ENCODE measurements around the gene EVX2.

EVX2 gene

DNA sequence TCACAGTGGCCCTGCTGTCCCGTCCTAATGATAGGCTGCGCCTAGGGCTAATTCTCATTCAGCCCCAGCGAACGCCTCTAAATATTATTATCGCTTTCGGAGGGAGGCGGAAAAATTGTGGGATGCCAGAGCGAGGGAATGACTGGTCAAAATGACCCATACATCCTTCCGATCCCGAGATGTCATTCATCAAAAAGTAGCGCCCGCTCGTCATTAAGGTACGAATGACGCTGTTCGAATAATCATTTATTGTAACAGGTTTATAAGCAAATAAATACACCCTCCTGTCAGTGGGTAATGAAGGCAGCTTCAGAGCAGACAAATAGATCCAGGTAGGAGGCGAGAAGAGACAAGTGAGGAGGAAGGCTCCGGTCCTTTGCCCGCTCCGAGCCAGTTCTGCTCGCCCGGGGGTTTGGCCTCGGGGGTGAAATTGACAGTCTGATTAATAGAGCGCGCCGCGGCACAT lies at the start of gene EVX2:
Gene EVX2, minus strand, starts transcription at position 167 of the 466 bp plus-strand sequence. CDS start 186 bp downstream, outside the sequence.
- peaks cover 43% of the 10 kb centered on the region for H3K4me1 ChIP-seq (ENCODE audit: control insufficient read depth, insufficient read depth, low read length)
- H3K4me3 ChIP-seq (ENCODE audit: low read depth, low read length), result peak within 1 kb of the TSS; percentile 56
- no peak within 1 kb of the TSS for H3K9ac ChIP-seq (ENCODE audit: low read length)

DNA sequence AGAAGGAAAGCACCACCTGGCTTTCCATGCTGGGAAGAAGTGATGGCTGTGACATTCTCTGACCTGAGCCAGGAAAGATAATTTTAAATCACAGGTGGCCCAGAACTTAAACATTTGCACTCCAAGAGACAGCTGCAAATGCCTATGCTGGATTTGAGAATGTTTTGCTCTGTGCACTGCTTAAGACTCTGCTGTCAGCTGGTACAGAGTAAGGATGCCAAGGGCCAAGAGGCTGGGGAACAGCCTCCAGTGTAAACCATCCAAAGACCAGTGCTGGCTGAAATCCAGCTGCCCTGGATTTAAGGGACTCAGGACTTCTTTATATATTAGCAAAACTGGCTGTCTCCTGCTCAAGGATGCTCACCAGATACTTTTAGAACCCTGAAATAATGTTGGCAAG lies 49.6 kb upstream of the EVX2 start:
- H3K9me3 ChIP-seq (ENCODE audit: control insufficient read depth, insufficient read depth, low read depth, low read length), result no peaks in the 10 kb centered on the region
- no peak overlapping the region for H3K27ac ChIP-seq (ENCODE audit: low read depth, low read length)
- peaks cover 21% of the 10 kb centered on the region for H3K4me1 ChIP-seq (ENCODE audit: control insufficient read depth, insufficient read depth, low read length)
- H3K27me3 ChIP-seq (ENCODE audit: control insufficient read depth, insufficient read depth, low read length), result peaks cover 100% of the 10 kb centered on the region
- no peaks in the 10 kb centered on the region for H3K36me3 ChIP-seq (ENCODE audit: control insufficient read depth, insufficient read depth, low read length)
- H3K9ac ChIP-seq (ENCODE audit: low read length), result peak overlapping the region; percentile 68
- peak overlapping the region; percentile 4; the same call in 1 of the 2 replicates for H3K4me3 ChIP-seq (ENCODE audit: low read depth, low read length)

More for the DNA sequence above, at the start of gene EVX2:
- H3K36me3 ChIP-seq (ENCODE audit: control insufficient read depth, insufficient read depth, low read length), result no peaks in the 10 kb centered on the region
- H3K27me3 ChIP-seq (ENCODE audit: control insufficient read depth, insufficient read depth, low read length), result peaks cover 96% of the 10 kb centered on the region
- H3K9me3 ChIP-seq (ENCODE audit: control insufficient read depth, insufficient read depth, low read depth, low read length), result no peaks in the 10 kb centered on the region
- no peak within 1 kb of the TSS for H3K27ac ChIP-seq (ENCODE audit: low read depth, low read length)

DNA sequence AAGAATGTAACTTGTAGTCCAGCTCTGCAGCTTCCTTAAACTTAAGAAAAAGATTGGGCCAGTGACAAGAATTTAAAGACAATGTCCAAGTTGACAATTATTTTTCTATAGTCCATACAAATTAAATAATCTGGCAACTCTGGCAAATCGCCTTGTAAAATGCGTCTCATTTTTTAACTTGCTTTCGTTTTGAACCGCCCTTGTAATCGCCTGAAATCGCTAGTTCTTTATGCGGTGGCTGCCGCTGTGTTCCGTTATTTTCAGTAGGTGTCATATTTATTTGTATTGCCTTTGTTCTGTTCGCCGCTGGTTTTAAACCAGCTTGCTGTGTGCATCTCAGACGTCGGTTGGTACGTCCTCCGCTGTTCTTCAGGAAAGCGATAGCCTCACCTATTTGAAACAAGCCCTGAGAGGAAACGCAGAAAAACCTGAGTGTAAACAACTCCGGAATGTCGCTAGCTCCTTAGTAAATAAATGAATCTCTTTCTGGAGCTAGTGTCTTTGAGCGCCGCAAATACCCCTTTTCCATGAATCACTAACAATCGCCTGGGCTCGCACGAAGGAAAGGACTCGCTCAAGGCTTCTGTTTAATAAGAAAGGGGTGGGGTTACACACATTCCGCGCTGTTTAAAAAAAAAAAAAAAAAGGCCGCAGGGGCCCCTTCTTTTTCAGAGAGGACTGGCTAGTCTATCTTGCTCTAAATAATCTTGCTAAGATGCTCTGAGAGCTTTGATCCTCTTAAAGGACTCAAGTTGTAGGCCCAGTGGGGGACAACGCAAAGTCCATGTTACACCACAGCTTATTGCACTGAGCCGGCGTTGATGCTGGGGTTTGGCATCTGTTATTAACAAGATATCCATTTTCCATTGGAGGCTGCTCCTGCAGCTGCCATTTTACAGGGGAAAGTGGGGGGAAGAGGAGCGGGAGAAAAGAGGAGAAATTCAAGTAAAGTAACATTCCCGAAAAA lies 48.7 kb upstream of the EVX2 start:
- peaks cover 100% of the 10 kb centered on the region for H3K27me3 ChIP-seq (ENCODE audit: control insufficient read depth, insufficient read depth, low read length)
- peak overlapping the region; percentile 37; the same call in 1 of the 2 replicates for H3K4me3 ChIP-seq (ENCODE audit: low read depth, low read length)
- H3K27ac ChIP-seq (ENCODE audit: low read depth, low read length), result no peak overlapping the region

DNA sequence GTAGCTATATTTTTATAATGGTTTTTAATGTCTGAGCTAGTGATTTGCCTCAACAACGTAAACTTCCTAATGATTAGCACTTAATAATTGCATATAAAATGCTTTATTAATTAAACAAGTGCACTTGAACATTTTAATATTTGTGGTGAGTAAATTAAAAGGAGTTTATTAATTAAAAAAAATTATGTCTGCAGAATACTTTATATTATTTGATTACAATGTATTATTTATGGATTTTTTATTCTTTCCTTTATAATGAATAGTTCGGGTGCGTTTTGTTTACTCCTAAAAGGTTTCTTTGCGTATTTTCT lies 48.0 kb upstream of the EVX2 start:
- H3K9ac ChIP-seq (ENCODE audit: low read length), result peak overlapping the region; percentile 81
- peaks cover 100% of the 10 kb centered on the region for H3K27me3 ChIP-seq (ENCODE audit: control insufficient read depth, insufficient read depth, low read length)
- peak overlapping the region; percentile 37; the same call in 1 of the 2 replicates for H3K4me3 ChIP-seq (ENCODE audit: low read depth, low read length)
- no peaks in the 10 kb centered on the region for H3K36me3 ChIP-seq (ENCODE audit: control insufficient read depth, insufficient read depth, low read length)
- no peak overlapping the region for H3K27ac ChIP-seq (ENCODE audit: low read depth, low read length)
- peaks cover 27% of the 10 kb centered on the region for H3K4me1 ChIP-seq (ENCODE audit: control insufficient read depth, insufficient read depth, low read length)
- H3K9me3 ChIP-seq (ENCODE audit: control insufficient read depth, insufficient read depth, low read depth, low read length), result no peaks in the 10 kb centered on the region

More for the DNA sequence above, 48.7 kb upstream of the EVX2 start:
- Histone ChIP-seq H3K9me3 (ENCODE audit: control insufficient read depth, insufficient read depth, low read depth, low read length) (no peaks in the 10 kb centered on the region), H3K4me1 (ENCODE audit: control insufficient read depth, insufficient read depth, low read length) (peaks cover 27% of the 10 kb centered on the region), H3K36me3 (ENCODE audit: control insufficient read depth, insufficient read depth, low read length) (no peaks in the 10 kb centered on the region), H3K9ac (ENCODE audit: low read length) (peak overlapping the region; percentile 81)

DNA sequence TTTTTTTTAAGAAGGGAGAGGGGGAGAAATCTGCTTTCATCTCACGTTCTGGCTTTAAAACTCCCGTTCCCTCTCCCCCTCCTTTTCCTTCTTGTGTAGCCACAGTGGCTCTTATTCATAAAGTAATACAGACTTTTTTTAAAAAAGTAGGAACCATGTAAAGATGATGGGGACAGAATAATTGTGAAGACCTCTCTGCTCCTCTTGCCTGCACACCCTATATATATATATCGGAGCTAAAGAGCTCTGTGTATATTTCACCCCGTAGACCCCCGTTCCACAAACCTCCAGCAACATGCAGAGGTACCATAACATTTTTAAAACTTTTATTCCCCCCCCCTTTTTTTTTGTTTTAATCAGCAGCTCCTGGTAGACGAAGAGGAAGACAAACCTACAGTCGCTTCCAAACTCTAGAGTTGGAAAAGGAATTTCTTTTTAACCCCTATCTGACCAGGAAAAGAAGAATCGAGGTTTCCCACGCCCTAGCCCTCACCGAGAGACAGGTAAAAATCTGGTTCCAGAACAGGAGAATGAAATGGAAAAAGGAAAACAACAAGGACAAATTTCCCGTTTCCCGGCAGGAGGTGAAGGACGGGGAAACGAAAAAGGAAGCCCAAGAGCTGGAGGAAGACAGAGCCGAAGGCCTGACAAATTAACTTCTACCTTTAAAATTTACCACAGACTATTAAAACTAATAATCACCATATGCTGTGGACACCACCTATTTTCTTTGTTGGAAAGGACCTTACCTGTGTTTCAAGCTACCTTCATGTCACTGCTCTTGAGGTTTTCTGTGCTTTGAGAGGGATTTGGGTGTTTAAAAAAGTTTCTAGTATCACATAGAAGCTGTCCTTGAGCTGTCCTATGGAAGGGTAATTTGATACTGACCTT lies 47.4 kb upstream of the EVX2 start:
- peaks cover 100% of the 10 kb centered on the region for H3K27me3 ChIP-seq (ENCODE audit: control insufficient read depth, insufficient read depth, low read length)
- peak overlapping the region; percentile 78 for H3K9ac ChIP-seq (ENCODE audit: low read length)
- H3K4me1 ChIP-seq (ENCODE audit: control insufficient read depth, insufficient read depth, low read length), result peaks cover 27% of the 10 kb centered on the region
- no peaks in the 10 kb centered on the region for H3K36me3 ChIP-seq (ENCODE audit: control insufficient read depth, insufficient read depth, low read length)
- H3K27ac ChIP-seq (ENCODE audit: low read depth, low read length), result no peak overlapping the region
- peak overlapping the region; percentile 37 for H3K4me3 ChIP-seq (ENCODE audit: low read depth, low read length)
- H3K9me3 ChIP-seq (ENCODE audit: control insufficient read depth, insufficient read depth, low read depth, low read length), result no peaks in the 10 kb centered on the region

GRCh38 chr2:176130147-176130956 lies 46.6 kb upstream of the EVX2 start:
- H3K4me3 ChIP-seq (ENCODE audit: low read depth, low read length), result peak overlapping the region; percentile 49
- H3K27ac ChIP-seq (ENCODE audit: low read depth, low read length), result no peak overlapping the region
- H3K9ac ChIP-seq (ENCODE audit: low read length), result peak overlapping the region; percentile 78
- peaks cover 19% of the 10 kb centered on the region for H3K4me1 ChIP-seq (ENCODE audit: control insufficient read depth, insufficient read depth, low read length)
- H3K36me3 ChIP-seq (ENCODE audit: control insufficient read depth, insufficient read depth, low read length), result no peaks in the 10 kb centered on the region
- no peaks in the 10 kb centered on the region for H3K9me3 ChIP-seq (ENCODE audit: control insufficient read depth, insufficient read depth, low read depth, low read length)
- H3K27me3 ChIP-seq (ENCODE audit: control insufficient read depth, insufficient read depth, low read length), result peaks cover 100% of the 10 kb centered on the region

DNA sequence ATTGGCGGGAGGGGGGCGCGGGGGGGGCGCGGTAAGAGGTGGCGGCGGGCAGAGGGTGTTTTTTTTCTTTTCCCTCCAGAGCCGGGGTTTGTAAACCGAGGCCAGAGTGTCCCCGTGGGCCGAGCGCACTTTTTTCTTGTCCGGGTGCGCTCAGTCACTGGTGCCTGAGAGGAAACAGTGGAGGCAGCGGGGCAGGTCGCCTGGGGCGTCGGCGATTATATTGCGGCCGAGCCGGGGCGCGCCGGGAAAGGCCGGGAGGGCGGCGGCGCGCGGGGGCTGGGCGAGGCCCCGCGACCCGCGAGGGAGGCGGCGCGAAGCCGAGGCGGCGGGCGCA lies 46.0 kb upstream of the EVX2 start:
- Histone ChIP-seq H3K36me3 (ENCODE audit: control insufficient read depth, insufficient read depth, low read length) (no peaks in the 10 kb centered on the region), H3K27me3 (ENCODE audit: control insufficient read depth, insufficient read depth, low read length) (peaks cover 100% of the 10 kb centered on the region), H3K4me3 (ENCODE audit: low read depth, low read length) (peak overlapping the region; percentile 49; the same call in 1 of the 2 replicates), H3K9me3 (ENCODE audit: control insufficient read depth, insufficient read depth, low read depth, low read length) (no peaks in the 10 kb centered on the region), H3K27ac (ENCODE audit: low read depth, low read length) (no peak overlapping the region), H3K4me1 (ENCODE audit: control insufficient read depth, insufficient read depth, low read length) (peaks cover 18% of the 10 kb centered on the region), H3K9ac (ENCODE audit: low read length) (peak overlapping the region; percentile 54)

GRCh38 chr2:176128982-176129796 lies 45.4 kb upstream of the EVX2 start, which contains the start of gene HOXD8:
Gene HOXD8, plus strand, starts transcription at chr2:176129705. Its CDS starts 662 bp downstream, at chr2:176130367.
- peaks cover 16% of the 10 kb centered on the region for H3K4me1 ChIP-seq (ENCODE audit: control insufficient read depth, insufficient read depth, low read length)
- peaks cover 100% of the 10 kb centered on the region for H3K27me3 ChIP-seq (ENCODE audit: control insufficient read depth, insufficient read depth, low read length)
- H3K9ac ChIP-seq (ENCODE audit: low read length), result peak within 1 kb of the TSS; percentile 80
- no peak within 1 kb of the TSS; the same call in 1 of the 2 replicates for H3K27ac ChIP-seq (ENCODE audit: low read depth, low read length)
- peak within 1 kb of the TSS; percentile 49 for H3K4me3 ChIP-seq (ENCODE audit: low read depth, low read length)
- H3K9me3 ChIP-seq (ENCODE audit: control insufficient read depth, insufficient read depth, low read depth, low read length), result no peaks in the 10 kb centered on the region
- no peaks in the 10 kb centered on the region for H3K36me3 ChIP-seq (ENCODE audit: control insufficient read depth, insufficient read depth, low read length)

DNA sequence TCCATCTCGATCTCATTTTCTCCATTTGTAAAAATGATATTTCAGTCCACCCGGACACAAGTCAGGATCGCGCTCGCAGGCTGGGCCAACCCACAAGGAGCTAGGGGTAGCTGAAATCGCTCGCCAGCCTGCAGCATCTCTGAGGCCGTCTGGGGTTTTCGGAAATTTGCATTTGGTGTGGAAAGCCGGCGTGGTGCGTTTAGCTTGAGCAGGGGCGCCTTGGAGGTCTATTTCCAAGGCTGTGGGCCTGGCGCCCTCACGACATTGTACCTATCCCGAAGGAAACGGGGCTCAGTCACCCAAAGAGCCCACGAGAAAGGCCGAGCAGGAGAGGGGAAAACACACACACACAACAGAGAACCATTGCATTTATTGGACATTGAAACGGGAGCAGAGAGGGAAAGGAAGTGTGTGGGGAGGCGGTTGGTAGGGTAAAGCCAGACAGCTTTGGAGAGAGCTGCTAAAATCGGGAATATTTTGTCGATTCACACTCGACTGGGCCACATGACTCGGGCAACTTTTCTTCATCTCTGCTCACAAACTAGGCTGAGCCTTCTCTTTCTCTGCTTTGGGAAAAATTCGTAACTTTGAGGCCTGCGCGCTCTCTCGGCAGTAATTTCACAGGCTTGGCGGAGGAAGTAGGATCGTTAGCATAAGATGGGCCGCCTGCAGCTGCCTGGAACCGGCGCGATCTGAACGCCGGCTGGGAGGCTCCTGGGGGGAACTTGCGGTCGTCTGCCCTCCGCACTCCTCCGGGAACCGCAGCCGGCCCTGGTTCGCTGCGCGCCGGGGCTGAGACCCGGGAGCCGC lies 44.6 kb upstream of the EVX2 start:
- H3K4me1 ChIP-seq (ENCODE audit: control insufficient read depth, insufficient read depth, low read length), result peaks cover 13% of the 10 kb centered on the region
- no peak overlapping the region for H3K27ac ChIP-seq (ENCODE audit: low read depth, low read length)
- no peaks in the 10 kb centered on the region for H3K36me3 ChIP-seq (ENCODE audit: control insufficient read depth, insufficient read depth, low read length)
- peak overlapping the region; percentile 49 for H3K4me3 ChIP-seq (ENCODE audit: low read depth, low read length)
- peak overlapping the region; percentile 80 for H3K9ac ChIP-seq (ENCODE audit: low read length)
- peaks cover 100% of the 10 kb centered on the region for H3K27me3 ChIP-seq (ENCODE audit: control insufficient read depth, insufficient read depth, low read length)
- no peaks in the 10 kb centered on the region for H3K9me3 ChIP-seq (ENCODE audit: control insufficient read depth, insufficient read depth, low read depth, low read length)
